SK-N-MC (cell line): Measurements from ENCODE around the gene EDN2.

Experiments used
- EZH2 ChIP-seq: fragments of 200-600 bp; sonication (generic); IDR thresholded peaks from one replicate; pipeline ENCODE4 v1.6.1; 2017; ENCODE audit warnings: antibody characterized with exemption
- POLR2AphosphoS5 ChIP-seq: IDR thresholded peaks from 2 replicates; pipeline ENCODE4 v1.6.1; 2012; ENCODE audit warnings: mild to moderate bottlenecking, low read depth, low read length, borderline replicate concordance

DNA sequence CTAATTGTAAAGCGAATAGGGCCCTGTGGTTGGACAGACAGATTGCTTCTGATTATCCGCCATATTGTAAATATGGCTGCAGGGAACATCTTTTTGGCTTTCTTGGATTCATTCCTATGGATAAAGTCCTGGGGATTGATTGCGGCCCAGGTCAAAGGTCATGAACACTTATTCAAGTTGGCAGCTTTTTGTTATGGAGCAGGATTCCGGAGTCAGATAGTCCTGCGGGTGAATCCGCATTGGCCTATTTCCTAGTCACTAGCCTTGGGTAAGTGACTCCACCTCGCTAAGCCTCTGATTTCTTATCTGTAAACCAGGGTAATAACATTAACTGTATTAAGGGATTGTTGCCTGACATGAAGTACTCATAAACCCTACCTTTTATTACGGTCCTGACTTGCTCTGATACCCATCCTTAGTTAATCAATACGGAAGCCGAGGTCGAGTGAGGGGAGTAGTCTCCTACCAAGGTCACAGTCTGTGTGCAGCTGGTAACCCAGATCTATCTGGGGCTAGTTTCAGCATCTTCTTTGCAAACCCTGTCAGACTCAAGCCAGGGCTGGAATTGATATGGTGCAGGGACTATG, 31.7 kb downstream of the EDN2 start:
- TF ChIP-seq POLR2AphosphoS5 (no peak), EZH2 (no peak)
